GM12873 (cell line): ENCODE results near the gene RFX8.

Experiments used
- CTCF ChIP-seq: IDR thresholded peaks from 2 replicates; pipeline ENCODE4 v1.5.1; 2012; ENCODE audit warnings: low read depth, mild to moderate bottlenecking, moderate library complexity, low read length, control low read depth; ENCODE audit not compliant: insufficient read depth; ENCODE audit errors: missing control alignments

Gene RFX8

DNA sequence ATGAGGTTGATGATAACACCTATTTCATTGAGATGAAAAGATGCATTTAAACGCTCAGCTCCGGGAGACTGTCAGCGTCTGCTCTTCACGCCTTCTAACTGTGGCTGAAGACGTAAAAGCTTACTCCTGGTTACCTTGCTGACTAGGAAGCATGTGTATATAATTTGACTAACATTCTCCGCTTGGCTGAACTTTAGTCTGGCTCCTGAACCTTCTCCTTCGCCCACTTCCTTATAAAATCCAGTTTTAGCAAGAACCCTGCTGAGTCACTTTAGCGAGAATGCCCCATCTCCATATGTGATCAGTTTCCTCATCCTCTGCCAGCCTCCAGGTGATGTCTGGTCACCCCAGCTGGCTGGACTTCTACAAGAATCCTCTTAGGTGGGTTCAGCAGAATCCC is 74.9 kb downstream of the RFX8 start:
- TF ChIP-seq CTCF = no peak

DNA sequence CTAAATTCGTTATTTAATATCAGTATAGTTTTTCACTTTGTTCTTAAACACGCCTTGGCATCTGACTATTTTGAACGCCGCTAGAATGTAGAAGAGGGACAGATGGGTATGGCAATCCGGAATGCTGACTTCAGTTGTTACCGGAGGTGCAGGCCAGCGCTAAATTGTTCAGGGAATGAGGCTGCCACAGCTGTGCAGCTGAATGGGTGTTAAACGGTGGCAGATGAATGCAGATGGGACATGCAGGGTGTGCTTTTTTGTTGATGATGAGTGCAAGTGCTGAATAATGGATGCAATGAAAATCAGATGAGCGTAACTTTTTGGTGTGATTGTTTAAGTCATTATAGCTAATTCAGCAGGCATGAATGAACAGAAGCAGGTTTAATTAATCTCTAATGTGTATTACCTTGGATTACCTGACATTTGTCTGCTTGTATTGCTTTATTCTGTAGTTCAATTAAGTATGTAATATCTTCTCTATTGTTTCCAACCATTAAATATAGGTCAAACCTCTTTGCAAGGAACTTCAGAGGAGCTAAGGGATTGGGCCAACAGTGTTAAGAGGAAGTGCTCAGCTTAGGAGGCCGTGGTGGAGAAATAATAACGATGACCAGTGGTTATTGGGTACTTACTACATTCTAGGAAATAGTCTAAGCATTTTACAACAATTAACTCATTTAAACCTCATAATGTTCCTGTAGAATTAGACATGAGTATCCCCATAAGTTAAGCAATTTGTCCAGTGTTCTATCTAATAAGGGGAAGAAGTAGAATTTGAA is 75.7 kb downstream of the RFX8 start:
- TF ChIP-seq CTCF = no peak

DNA sequence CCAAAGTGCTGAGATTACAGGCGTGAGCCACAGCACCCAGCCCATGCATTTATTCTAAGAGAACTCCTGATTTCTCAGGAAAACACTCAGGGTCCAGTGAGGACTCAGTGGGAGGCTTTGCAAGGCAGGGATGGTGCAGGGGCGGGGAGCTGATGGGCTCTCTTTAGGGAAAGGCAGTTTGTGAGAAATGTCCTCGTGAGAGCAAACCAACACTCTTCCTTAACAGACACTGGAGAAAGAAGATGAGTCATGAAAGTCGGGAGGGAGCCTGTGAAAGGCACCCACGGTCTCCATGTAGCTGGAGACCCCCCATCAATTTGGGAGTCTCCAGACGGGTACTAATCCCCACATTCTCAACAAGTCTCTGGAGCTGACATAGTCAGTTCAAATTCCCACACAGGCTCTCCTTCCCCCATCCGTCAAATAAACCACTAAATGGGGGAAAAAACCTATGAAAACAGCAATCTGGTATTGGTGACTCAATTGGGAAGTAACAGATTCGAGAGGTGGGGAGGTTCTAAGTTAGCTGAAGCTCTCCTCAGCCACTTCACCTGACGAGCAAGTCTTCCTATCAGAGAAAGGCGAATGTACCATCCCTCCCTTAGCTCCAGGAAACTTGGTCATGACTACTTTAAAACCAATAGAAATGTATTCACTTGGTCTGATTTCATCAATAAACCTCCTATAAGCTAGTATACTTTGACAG is 76.6 kb downstream of the RFX8 start:
- no peak for TF ChIP-seq CTCF

- TF ChIP-seq CTCF = no peak
Observed at GRCh38 chr2:101396316-101396717, 78.6 kb downstream of the RFX8 start.

DNA sequence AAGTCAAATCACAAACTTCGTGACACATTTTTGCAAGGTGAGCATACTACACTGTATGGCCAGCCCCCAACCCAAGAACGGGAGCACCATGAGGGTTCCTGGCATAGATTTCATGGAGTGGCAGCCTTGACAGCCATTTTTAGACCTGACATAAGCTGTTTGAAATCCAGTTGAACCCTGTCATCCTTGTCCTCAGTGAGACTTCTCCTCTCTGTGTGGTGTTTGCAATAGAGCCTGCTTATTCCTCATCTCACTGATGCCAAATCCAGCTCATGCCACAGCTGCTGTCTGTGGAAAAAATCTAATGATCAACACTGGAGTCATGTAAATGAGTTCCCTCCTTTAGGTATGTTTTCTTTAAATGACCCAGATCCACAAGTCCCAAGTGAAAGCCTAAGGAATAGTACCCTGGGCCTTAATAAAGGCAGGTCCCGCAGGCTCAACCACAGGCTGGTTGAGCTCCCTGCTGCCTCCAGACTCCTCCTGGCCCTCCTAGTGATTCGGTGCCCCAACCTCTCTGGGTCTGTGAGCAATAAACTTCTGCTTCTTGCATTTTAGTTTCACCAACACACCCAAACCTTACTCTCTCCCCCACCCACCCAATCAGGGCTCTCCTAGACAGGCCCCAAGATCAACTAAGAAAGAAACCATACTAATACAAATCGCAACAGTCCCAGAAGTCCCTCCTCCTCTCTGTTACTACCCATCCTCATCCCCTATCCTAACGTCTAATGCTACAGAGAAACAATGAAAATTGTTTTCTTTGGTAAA is 79.2 kb downstream of the RFX8 start:
- no peak for TF ChIP-seq CTCF

DNA sequence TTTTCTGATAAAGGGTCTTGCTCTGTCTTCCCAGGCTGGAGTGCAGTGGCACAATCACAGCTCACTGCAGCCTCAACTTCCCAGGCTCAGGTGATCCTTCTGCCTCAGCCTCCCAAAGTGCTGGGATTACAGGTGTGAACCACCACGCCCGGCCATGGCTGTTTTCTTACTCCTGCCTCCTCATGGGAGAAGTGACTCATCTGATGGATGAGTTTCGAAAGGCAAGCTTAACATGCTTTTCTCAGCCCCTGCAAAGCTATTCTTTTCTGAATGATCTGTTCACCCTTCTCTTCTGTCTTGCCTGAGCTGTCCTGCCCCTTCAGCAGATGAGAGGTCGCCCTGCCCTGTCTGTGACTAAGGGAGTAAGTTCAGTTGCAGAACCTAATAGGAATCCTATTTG is 86.7 kb downstream of the RFX8 start:
- TF ChIP-seq CTCF = no peak
